Activated T-helper 2 cell treated with anti-CD3 and anti-CD28 coated beads, Interferon-gamma antibody, Interleukin-2, Interleukin-4, amounts not matched to agents 10 μg/mL and 5 μg/mL and 100 μg/mL, durations not matched to agents 14 hours and 24 hours and 36 hours (primary cell): Measurements from ENCODE around the gene PRKX. TPM values are rescaled to one million over a fixed set of nuclear protein-coding genes. Genes with fewer than 3 reads are reported as not detected.
"Not testable (repeated sequence)": the region's sequence is repeated elsewhere in the genome, so short reads cannot be mapped to it uniquely, and the experiment has no call there.

ENCODE experiments used
- DNase-seq: peaks from one replicate; pipeline ENCODE4 v3.0.0; 2021; ENCODE audit warnings: low spot score
- H3K27ac Mint-ChIP-seq: one replicate; pipeline ENCODE4 v1.8.0; 2021; ENCODE audit warnings: mixed read lengths
- H3K27me3 Mint-ChIP-seq: one replicate; pipeline ENCODE4 v1.8.0; 2021; ENCODE audit warnings: low read depth, mixed read lengths
- H3K36me3 Mint-ChIP-seq: one replicate; pipeline ENCODE4 v1.8.0; 2021; ENCODE audit warnings: low read depth, mixed read lengths
- H3K4me1 Mint-ChIP-seq: one replicate; pipeline ENCODE4 v1.8.0; 2021; ENCODE audit warnings: low read depth, mixed read lengths
- H3K4me3 Mint-ChIP-seq: one replicate; pipeline ENCODE4 v1.8.0; 2021; ENCODE audit warnings: low read depth, mild to moderate bottlenecking, moderate library complexity, mixed read lengths
- H3K9me3 Mint-ChIP-seq: one replicate; pipeline ENCODE4 v1.8.0; 2021; ENCODE audit warnings: mixed read lengths
- intact Hi-C: fragments of 100-400 bp; cut with micrococcal nuclease; formaldehyde crosslinking; loops from one replicate; pipeline ENCODE4 v1.15.1; 2023
- total RNA-seq: library from RNA; stranded (reverse); gene quantifications from 2 replicates; pipeline ENCODE4 v1.2.3, GENCODE V29; 2022

The PRKX gene
- total RNA-seq, 1 donor from 2014 or later, result 116 TPM

DNA sequence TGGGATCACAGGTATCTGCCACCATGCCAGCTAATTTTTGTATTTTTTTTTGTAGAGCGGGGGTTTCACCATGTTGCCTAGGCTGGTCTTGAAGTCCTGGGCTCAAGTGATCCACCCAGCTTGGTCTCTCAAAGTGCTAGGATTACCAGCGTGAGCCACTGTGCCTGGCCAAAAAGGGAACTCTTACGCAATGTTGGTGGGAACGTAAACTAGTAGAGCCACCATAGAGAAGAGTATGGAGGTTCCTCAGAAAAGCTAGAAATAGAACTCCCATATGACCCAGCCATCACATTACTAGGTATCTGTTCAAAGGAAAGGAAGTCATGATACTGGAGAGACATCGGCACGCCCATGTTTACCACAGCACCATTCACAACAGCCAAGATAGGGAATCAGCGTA is 85.9 kb downstream of the PRKX start:
- no peaks in the 10 kb centered on the region for H3K27me3 Mint-ChIP-seq
- no peaks in the 10 kb centered on the region for H3K9me3 Mint-ChIP-seq
- peaks cover 2% of the 10 kb centered on the region for H3K4me1 Mint-ChIP-seq
- no peak overlapping the region for H3K27ac Mint-ChIP-seq
- no peak for DNase-seq
- intact Hi-C loops, result no loop called here
- peaks cover 63% of the 10 kb centered on the region for H3K36me3 Mint-ChIP-seq
- H3K4me3 Mint-ChIP-seq, result no peak overlapping the region

DNA sequence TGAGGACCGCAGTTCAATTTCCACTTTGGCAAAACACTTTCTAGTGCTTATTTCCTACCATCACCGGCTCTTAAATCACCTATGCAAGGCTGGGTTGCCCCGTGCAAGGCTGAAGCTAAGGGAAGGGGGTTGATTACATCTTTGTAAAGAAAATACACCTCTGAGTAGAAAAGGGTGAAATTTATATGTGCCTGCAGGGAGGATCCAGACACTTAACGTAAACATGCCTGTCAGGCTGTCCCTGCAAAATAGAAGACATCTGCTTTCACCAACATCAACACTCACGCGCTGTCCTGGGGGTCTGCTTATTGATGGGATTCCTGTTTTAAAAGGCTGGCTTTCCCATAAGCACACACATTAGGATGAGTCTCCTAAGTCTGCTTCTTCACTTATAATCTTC is 92.0 kb downstream of the PRKX start:
- Mint-ChIP-seq H3K9me3 (no peaks in the 10 kb centered on the region), H3K27ac (no peak overlapping the region), H3K36me3 (peaks cover 62% of the 10 kb centered on the region), H3K4me3 (no peak overlapping the region), H3K4me1 (peaks cover 2% of the 10 kb centered on the region), H3K27me3 (no peaks in the 10 kb centered on the region)
- DNase-seq, result no peak
- intact Hi-C loops, result no loop called here

DNA sequence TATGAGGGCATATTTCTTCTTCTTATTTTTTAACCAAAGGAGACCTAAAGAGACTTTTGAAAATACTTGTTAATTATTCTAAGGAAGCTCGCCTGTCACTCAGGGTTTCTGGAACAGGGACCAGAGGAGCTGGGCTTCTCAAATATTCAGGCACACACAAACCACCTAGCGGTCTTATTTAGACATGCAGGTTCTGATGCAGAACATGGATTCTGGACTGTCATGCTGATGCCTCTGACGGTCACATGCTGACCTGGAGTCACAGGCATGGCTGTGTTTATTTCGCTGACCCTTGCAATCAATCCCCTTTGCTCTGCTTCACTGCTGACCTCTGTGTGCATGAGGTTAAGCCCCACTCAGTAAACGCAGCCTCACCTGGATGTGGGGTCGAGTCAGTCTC is 101.7 kb downstream of the PRKX start:
- H3K4me3 Mint-ChIP-seq, H3K9me3 Mint-ChIP-seq, H3K27ac Mint-ChIP-seq, intact Hi-C loops, H3K27me3 Mint-ChIP-seq, DNase-seq, H3K4me1 Mint-ChIP-seq: not testable (repeated sequence)
- H3K36me3 Mint-ChIP-seq, result peaks cover 52% of the 10 kb centered on the region

DNA sequence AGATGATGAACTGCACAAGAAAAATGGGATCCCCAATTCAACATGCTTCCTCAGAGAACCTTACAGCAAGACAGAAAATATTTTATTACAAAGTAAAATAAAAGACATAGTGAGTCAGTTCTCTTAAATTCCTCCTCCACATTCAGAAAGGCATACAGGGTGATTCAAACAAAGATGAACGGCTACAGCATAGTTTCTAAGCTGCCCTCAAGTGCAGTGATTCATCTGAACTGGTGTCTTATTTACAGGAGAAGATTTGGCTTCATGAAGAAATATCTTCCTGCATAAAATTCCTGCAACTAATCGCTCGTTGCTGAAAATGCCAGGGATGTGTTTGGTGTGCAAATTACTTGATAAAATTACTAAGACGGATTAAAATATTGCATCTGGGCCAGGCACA is 103.6 kb downstream of the PRKX start:
- no peak overlapping the region for H3K27ac Mint-ChIP-seq
- intact Hi-C loops, result no loop called here
- H3K4me1 Mint-ChIP-seq, result no peaks in the 10 kb centered on the region
- H3K27me3 Mint-ChIP-seq, result no peaks in the 10 kb centered on the region
- no peak overlapping the region for H3K4me3 Mint-ChIP-seq
- peaks cover 56% of the 10 kb centered on the region for H3K36me3 Mint-ChIP-seq
- H3K9me3 Mint-ChIP-seq, result no peaks in the 10 kb centered on the region
- DNase-seq, result no peak

DNA sequence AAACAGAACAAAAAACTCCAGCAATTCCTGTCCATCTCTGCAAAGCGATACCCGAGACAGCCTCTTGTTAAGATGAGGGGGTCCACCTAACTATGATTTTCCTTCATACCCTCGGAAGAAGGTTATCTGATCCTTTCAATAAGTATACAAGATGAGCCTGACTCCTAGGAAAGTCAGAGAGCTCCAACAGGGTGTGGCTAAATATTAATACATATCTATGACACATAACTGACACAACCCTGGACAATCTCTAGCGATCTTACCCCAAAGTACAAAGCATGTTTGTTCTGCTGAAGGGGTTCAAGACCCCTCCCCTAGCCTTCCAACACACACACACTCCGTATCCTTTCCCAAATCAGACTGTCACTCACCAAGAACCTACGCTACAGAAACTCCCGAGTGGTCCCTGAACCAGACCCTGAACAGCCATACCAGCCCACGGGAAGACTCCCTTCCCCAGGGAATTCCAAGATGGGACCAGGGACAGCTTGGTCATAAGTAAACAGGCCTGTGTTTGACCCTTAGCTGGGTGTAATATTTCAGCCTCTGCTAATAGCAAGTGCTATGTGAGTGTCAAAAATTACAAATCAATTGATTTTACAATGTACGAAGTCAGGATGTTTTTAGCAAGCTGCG is 110.3 kb downstream of the PRKX start:
- no peaks in the 10 kb centered on the region for H3K4me1 Mint-ChIP-seq
- no peak for DNase-seq
- intact Hi-C loops, result no loop called here
- H3K4me3 Mint-ChIP-seq, result no peak overlapping the region
- H3K36me3 Mint-ChIP-seq, result peaks cover 35% of the 10 kb centered on the region
- H3K27ac Mint-ChIP-seq, result no peak overlapping the region
- H3K9me3 Mint-ChIP-seq, result no peaks in the 10 kb centered on the region
- H3K27me3 Mint-ChIP-seq, result no peaks in the 10 kb centered on the region

DNA sequence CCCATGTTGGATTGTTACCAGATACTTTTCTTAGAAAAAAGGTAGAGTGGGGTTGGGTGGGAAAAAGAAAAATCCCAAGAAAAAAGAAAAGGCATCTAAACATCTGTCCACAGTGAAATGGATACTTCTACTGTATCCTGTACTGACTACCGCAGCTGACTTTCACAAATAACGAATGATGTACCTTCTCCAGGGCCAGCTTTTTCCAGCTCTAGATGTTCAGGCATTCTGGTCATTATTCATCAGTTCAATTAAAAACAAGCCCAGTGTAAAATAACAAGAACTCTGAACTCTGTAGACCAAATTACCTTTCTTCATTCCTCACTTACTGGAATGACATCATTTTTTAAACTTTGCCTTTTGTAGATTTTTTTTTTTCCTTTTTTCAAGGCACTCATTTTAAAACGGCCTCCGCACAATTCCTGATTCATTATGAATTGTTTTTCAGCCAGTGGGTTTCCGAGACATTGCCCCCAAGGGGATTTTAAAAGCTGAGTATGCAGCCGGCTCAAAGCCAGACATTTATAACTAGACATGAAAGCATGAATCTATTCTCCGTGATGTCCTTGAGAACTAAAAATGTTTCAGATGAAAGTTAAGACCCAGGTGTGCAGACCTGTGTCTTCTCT is 113.5 kb downstream of the PRKX start:
- no peak for DNase-seq
- Mint-ChIP-seq H3K36me3 (peaks cover 30% of the 10 kb centered on the region), H3K27me3 (no peaks in the 10 kb centered on the region), H3K9me3 (no peaks in the 10 kb centered on the region), H3K27ac (no peak overlapping the region), H3K4me3 (no peak overlapping the region), H3K4me1 (no peaks in the 10 kb centered on the region)
- intact Hi-C loops, result no loop called here

DNA sequence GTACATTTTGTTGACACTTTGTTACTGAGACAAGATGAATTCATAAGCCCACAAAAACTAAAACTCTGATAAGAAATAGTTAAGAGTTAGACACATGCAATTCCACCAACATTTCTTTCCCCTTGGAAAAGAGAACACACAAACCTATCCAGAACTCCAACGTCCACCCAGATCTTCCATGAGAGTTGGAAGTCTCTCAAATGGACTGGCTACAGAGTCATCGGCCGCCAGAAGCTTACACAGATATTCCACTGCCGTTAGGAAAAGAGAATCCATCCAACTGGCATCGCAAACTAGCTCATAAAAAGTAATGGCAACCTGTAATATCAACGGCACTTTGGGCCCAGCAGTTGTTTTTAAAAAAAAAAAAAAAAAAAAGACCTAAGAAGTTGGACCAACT is 114.7 kb downstream of the PRKX start:
- H3K36me3 Mint-ChIP-seq, result peaks cover 32% of the 10 kb centered on the region

DNA sequence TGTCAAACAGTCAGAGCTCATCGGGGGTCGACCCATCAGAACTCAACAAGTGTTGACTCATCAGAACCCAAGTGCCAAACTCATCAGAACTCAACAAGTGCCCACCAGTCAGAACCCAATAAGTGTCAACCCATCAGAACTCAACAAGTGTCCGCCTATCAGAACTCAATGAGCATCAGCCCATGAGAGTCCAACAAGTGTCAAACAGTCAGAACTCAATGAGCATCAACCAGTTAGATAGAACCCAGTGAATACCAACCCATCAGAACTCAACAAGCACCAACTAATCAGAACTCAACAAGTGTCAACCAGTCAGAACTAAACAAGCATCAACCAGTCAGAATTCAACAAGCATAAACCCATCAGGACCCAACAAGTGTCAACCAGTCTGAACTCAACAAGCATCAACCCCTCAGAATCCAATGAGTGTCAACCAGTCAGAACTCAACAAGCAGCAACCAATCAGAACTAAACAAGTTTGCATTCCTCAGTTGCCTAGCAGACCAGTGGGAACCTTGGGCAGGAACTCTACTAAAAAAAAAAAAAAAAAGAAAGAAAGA is 115.3 kb downstream of the PRKX start:
- Mint-ChIP-seq H3K27ac (no peak overlapping the region), H3K27me3 (no peaks in the 10 kb centered on the region), H3K4me3 (no peak overlapping the region), H3K9me3 (no peaks in the 10 kb centered on the region), H3K36me3 (peaks cover 29% of the 10 kb centered on the region), H3K4me1 (no peaks in the 10 kb centered on the region)
- intact Hi-C loops, result no loop called here
- no peak for DNase-seq

More for the DNA sequence above, 114.7 kb downstream of the PRKX start:
- no peak overlapping the region for H3K4me3 Mint-ChIP-seq
- no peaks in the 10 kb centered on the region for H3K4me1 Mint-ChIP-seq
- no peaks in the 10 kb centered on the region for H3K27me3 Mint-ChIP-seq
- DNase-seq, result no peak
- no peak overlapping the region for H3K27ac Mint-ChIP-seq
- H3K9me3 Mint-ChIP-seq, result no peaks in the 10 kb centered on the region
- intact Hi-C loops, result no loop called here

DNA sequence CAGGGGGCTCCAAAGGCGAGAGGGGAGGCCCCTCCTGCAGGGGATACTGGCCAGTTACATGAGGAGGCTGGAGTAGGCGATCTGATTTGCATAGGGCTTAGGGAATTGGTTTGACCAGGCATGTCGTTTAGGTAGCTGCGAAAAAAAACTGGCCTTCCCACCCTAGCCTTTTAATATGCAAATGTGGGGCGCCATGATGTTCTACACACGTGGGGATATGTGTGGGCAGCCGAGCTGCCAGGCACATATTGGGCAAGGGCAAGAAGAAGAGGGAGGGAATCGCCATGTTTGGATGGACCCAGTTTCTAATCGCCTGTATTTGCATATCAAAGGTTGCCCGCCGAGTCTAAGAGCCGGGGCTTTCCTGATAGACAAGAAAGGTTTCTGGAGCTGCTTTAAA is 121.3 kb downstream of the PRKX start:
- intact Hi-C loops, result no loop called here
- Mint-ChIP-seq H3K27ac (no peak overlapping the region), H3K4me1 (peaks cover 6% of the 10 kb centered on the region), H3K36me3 (peaks cover 9% of the 10 kb centered on the region), H3K9me3 (no peaks in the 10 kb centered on the region), H3K27me3 (no peaks in the 10 kb centered on the region), H3K4me3 (no peak overlapping the region)
- no peak for DNase-seq

DNA sequence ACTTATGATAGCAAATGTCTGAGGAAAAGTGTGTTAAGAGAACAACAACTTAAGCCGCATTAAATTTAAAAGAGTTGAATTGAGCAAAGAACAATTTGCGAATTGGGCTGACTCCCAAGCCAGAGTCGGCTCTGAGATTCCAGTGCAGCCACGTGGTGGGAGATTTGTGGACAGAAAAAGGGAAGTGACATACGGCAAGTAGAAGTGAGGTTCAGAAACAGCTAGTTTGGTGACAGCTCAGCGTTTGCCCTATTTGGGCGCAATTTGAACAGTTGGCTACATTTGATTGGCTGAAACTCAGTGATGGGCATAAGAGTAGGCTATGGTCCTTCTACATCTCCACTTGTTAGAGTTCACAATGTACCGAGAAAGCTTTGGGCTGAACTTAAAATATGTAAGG is 124.0 kb downstream of the PRKX start:
- H3K4me3 Mint-ChIP-seq, result no peak overlapping the region
- H3K27me3 Mint-ChIP-seq, result no peaks in the 10 kb centered on the region
- DNase-seq, result no peak
- no peaks in the 10 kb centered on the region for H3K9me3 Mint-ChIP-seq
- no peak overlapping the region for H3K27ac Mint-ChIP-seq
- intact Hi-C loops, result no loop called here
- H3K4me1 Mint-ChIP-seq, result peaks cover 11% of the 10 kb centered on the region
- peaks cover 3% of the 10 kb centered on the region for H3K36me3 Mint-ChIP-seq

DNA sequence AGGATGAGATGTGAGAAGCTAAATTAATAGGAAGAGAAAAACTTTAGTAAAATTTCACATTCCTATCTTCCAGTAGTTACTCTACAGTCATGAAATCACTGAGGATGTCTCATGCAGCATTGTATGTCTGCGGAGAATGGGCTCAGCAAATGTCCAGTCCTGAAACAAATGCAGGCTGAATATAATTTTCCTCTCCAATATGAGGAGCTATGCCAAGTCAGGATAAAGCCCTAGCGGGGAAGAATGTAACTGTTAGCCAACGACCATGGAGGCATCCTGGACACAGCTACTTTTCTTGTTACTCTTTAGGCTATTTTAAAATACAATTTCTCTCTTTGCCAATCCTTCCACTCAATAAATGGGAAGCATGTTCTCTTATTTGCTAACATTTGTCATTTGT is 127.7 kb downstream of the PRKX start:
- no peak for DNase-seq
- peaks cover 15% of the 10 kb centered on the region for H3K4me1 Mint-ChIP-seq
- H3K27me3 Mint-ChIP-seq, result no peaks in the 10 kb centered on the region
- no peaks in the 10 kb centered on the region for H3K36me3 Mint-ChIP-seq
- no peaks in the 10 kb centered on the region for H3K9me3 Mint-ChIP-seq
- H3K27ac Mint-ChIP-seq, result no peak overlapping the region
- intact Hi-C loops, result no loop called here
- H3K4me3 Mint-ChIP-seq, result no peak overlapping the region

DNA sequence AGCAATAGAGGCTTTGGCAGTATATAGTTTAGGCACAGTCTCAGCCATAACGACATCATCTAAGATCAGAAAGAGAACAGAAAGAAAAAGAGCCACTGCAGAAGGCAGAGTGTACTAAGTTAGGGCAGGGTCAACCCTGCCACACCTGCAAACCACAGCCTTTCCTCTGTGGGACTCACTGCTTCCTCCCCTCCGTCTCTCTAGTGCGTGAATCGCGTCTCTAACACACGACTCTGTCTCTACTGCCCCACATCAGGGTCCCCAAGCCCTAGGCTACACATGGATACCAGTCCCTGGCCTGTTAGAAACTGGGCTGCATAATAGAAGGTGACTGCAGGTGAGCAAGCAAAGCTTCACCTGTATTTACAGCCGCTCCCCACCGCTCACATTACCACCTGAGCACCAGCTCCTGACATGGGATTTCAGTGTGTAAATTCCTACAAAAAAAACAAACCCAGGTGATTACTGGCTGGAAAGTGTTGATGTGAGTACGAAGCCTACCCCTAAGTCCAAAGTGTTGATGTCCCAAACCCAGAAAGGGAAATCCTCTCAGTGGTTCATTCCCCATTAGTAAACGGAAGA is 128.9 kb downstream of the PRKX start:
- H3K9me3 Mint-ChIP-seq, result no peaks in the 10 kb centered on the region
- H3K27me3 Mint-ChIP-seq, result no peaks in the 10 kb centered on the region
- DNase-seq, result no peak
- no peak overlapping the region for H3K4me3 Mint-ChIP-seq
- H3K4me1 Mint-ChIP-seq, result peaks cover 15% of the 10 kb centered on the region
- H3K27ac Mint-ChIP-seq, result no peak overlapping the region
- H3K36me3 Mint-ChIP-seq, result no peaks in the 10 kb centered on the region
- intact Hi-C loops, result no loop called here

DNA sequence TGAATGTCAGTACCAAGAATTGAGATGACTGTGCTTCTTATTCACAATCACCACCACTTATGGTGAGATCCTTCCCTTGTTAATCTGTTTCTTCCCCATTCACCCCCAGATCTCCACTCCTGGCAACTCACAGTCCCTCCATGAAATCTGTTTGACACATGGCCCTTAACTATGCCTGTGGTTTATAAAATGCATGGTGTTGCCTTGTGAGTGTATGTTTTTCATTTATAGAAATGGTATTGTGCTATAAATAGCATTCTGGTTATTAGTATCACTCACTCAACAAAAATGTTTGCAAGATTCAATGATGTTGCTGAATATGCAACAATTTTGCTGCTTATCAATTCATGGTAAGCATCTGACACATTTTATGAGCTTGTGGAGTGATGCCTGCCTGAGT is 131.0 kb downstream of the PRKX start:
- intact Hi-C loops, result no loop called here
- no peak for DNase-seq
- H3K9me3 Mint-ChIP-seq, result no peaks in the 10 kb centered on the region
- no peak overlapping the region for H3K4me3 Mint-ChIP-seq
- H3K27ac Mint-ChIP-seq, result no peak overlapping the region
- no peaks in the 10 kb centered on the region for H3K36me3 Mint-ChIP-seq
- peaks cover 10% of the 10 kb centered on the region for H3K4me1 Mint-ChIP-seq
- no peaks in the 10 kb centered on the region for H3K27me3 Mint-ChIP-seq
